ENCODE data around the gene KCNA2.

The KCNA2 gene

GRCh38 chr1:110628323-110629105 lies 22.4 kb upstream of the KCNA2 start:
- no peak for DNase-seq

GRCh38 chr1:110627764-110628163 lies 21.6 kb upstream of the KCNA2 start:
- DNase-seq, result peak; percentile 26

- no peak for DNase-seq
These were observed 20.7 kb upstream of the KCNA2 start for GRCh38 chr1:110626889-110627288.

- no peak for DNase-seq
These were observed 14.5 kb upstream of the KCNA2 start for GRCh38 chr1:110620686-110621085.

GRCh38 chr1:110620250-110620615 lies 14.1 kb upstream of the KCNA2 start:
- DNase-seq, result no peak

GRCh38 chr1:110619412-110620249 lies 13.5 kb upstream of the KCNA2 start:
- DNase-seq, result peak; percentile 58

- DNase-seq, result no peak
These were observed 12.5 kb upstream of the KCNA2 start for GRCh38 chr1:110618668-110619067.

- no peak for DNase-seq
These were observed 11.4 kb upstream of the KCNA2 start for GRCh38 chr1:110617589-110617988.

- DNase-seq, result no peak
These were observed 11.0 kb upstream of the KCNA2 start for GRCh38 chr1:110617116-110617515.

- DNase-seq, result peak; percentile 32
These were observed 10.4 kb upstream of the KCNA2 start for GRCh38 chr1:110616587-110616986.

- no peak for DNase-seq
These were observed 9.5 kb upstream of the KCNA2 start for GRCh38 chr1:110615548-110616130.

- DNase-seq, result no peak
These were observed 6.0 kb upstream of the KCNA2 start for GRCh38 chr1:110612060-110612745.

- DNase-seq, result no peak
These were observed 4.6 kb upstream of the KCNA2 start for GRCh38 chr1:110610696-110611286.

- no peak for DNase-seq
These were observed 3.9 kb upstream of the KCNA2 start for GRCh38 chr1:110610084-110610483.

GRCh38 chr1:110608247-110608646 lies 2.1 kb upstream of the KCNA2 start:
- no peak for DNase-seq

GRCh38 chr1:110607536-110608230 lies 1.5 kb upstream of the KCNA2 start:
- DNase-seq, result no peak

- DNase-seq, result no peak
These were observed 738 bp upstream of the KCNA2 start for GRCh38 chr1:110606657-110607535.

GRCh38 chr1:110605446-110605845 lies 712 bp downstream of the KCNA2 start:
- no peak for DNase-seq

- DNase-seq, result no peak
These were observed 1.5 kb downstream of the KCNA2 start for GRCh38 chr1:110604586-110605148.

- no peak for DNase-seq
These were observed 3.1 kb downstream of the KCNA2 start for GRCh38 chr1:110603058-110603457.

- DNase-seq, result no peak
These were observed 3.7 kb downstream of the KCNA2 start for GRCh38 chr1:110602466-110602865.

Data from SIG-M5 (cell line).